Measurements from ENCODE around the gene PACS2. TPM values are rescaled to one million over a fixed set of nuclear protein-coding genes. Genes with fewer than 3 reads are reported as not detected.

PACS2 gene
- 10 to 100 TPM; 30.3 to 45.4 TPM for total RNA-seq

GRCh38 chr14:105314287-105315200, at the start of gene PACS2:
TSS of gene PACS2 (plus strand) at chr14:105314748. CDS start at chr14:105314919, 171 bp downstream.

GRCh38 chr14:105300542-105301102, 13.9 kb upstream of the PACS2 start, which contains the start of gene BRF1:
TSS of gene BRF1 (minus strand) at chr14:105301001. CDS start at chr14:105300629, 372 bp downstream.

GRCh38 chr14:105398044-105398725, 83.6 kb downstream of the PACS2 start, which contains the start of gene TEX22:
TSS of gene TEX22 (plus strand) at chr14:105398538. CDS start at chr14:105399341, 803 bp downstream.

GRCh38 chr14:105419195-105420091, 104.9 kb downstream of the PACS2 start, which contains the start of gene MTA1:
TSS of gene MTA1 (plus strand) at chr14:105419827. CDS start at chr14:105420036, 209 bp downstream.

Other genes with a start within 250 kb of the PACS2 start
- gene GPR132, start 249.3 kb upstream of the PACS2 start, total RNA-seq: not detected
- gene JAG2, start 146.0 kb upstream of the PACS2 start, total RNA-seq: 1 to 10 TPM in 1 of 2 donors, under 1 TPM in 1; 0.67 to 1.0 TPM
- 10 to 100 TPM; 13.7 to 34.8 TPM for gene NUDT14, start 133.4 kb upstream of the PACS2 start, total RNA-seq
- gene BTBD6, start 66.2 kb upstream of the PACS2 start, total RNA-seq: 10 to 100 TPM; 34.4 to 41.3 TPM
- 10 to 100 TPM; 26.6 to 34.8 TPM for gene BRF1, start 13.7 kb upstream of the PACS2 start, total RNA-seq
- under 1 TPM in 1 of 2 donors, not detected in 1; 0.34 TPM for gene TEX22, start 83.8 kb downstream of the PACS2 start, total RNA-seq
- gene MTA1, start 105.1 kb downstream of the PACS2 start, total RNA-seq: 10 to 100 TPM; 37.5 to 41.0 TPM
- 10 to 100 TPM; 31.7 to 41.3 TPM for gene CRIP2, start 160.1 kb downstream of the PACS2 start, total RNA-seq
- 1 to 10 TPM in 1 of 2 donors, not detected in 1; 2.0 TPM for gene CRIP1, start 172.1 kb downstream of the PACS2 start, total RNA-seq
- 10 to 100 TPM in 1 of 2 donors, 1 to 10 TPM in 1; 8.9 to 20.6 TPM for gene TEDC1, start 176.5 kb downstream of the PACS2 start, total RNA-seq
- 10 to 100 TPM in 1 of 2 donors, 1 to 10 TPM in 1; 3.8 to 12.0 TPM for gene TMEM121, start 211.8 kb downstream of the PACS2 start, total RNA-seq